IMR-90 (cell line): ENCODE data around the gene ATRNL1. TPM values are rescaled to one million over a fixed set of nuclear protein-coding genes. Genes with fewer than 3 reads are reported as not detected.

Experiments
- ATAC-seq: fragments of 200-7000 bp; cut with Tn5 transposase; 2 replicates; pipeline ENCODE4 v1.9.1; 2020; ENCODE audit warnings: low read depth, mild to moderate bottlenecking, moderate library complexity
- BruUV-seq: library from RNA; stranded (reverse); fragments of 400-500 nt; replicated peaks from 2 replicates; lab custom pipeline; 2021; lab: Mats Ljungman, UMichigan
- CTCF ChIA-PET: fragments of 300-600 bp; formaldehyde crosslinking; extraction: SDS; loops from one replicate; lab custom pipeline; 2021; ENCODE audit warnings: antibody characterized with exemption; lab: Yijun Ruan, JAX
- POLR2A ChIA-PET: fragments of 300-600 bp; sonication (Branson Sonifier 250); formaldehyde crosslinking; loops from one replicate; lab custom pipeline; 2022; ENCODE audit warnings: antibody characterized with exemption; ENCODE audit not compliant: unreplicated experiment; lab: Charles Lee
- DNase-seq: peaks from one replicate; pipeline ENCODE4 v3.0.0; 2013
- H2AFZ ChIP-seq: replicated peaks from 2 replicates; pipeline ENCODE3; 2013; ENCODE audit warnings: low read length, mild to moderate bottlenecking; ENCODE audit not compliant: poor library complexity
- H2AK5ac ChIP-seq: 2 replicates; pipeline ENCODE4 v1.6.1; 2013; ENCODE audit warnings: low read depth, low read length, inconsistent platforms
- H2AK9ac ChIP-seq: replicated peaks from 2 replicates; pipeline ENCODE3; 2013; ENCODE audit warnings: mild to moderate bottlenecking, low read depth, low read length, moderate library complexity; ENCODE audit not compliant: poor library complexity
- H2BK120ac ChIP-seq: 2 replicates; pipeline ENCODE4 v1.6.1; 2013; ENCODE audit warnings: low read depth, low read length, inconsistent platforms
- H2BK15ac ChIP-seq: 3 replicates; pipeline ENCODE4 v1.6.1; 2013; ENCODE audit warnings: low read depth, low read length, inconsistent platforms
- H2BK20ac ChIP-seq: 2 replicates; pipeline ENCODE4 v1.6.1; 2013; ENCODE audit warnings: low read depth, mild to moderate bottlenecking, inconsistent platforms, low read length, moderate library complexity
- H2BK5ac ChIP-seq: 2 replicates; pipeline ENCODE4 v1.6.1; 2013; ENCODE audit warnings: mild to moderate bottlenecking, low read depth, low read length, inconsistent platforms; ENCODE audit not compliant: poor library complexity, severe bottlenecking
- H3K14ac ChIP-seq: replicated peaks from 2 replicates; pipeline ENCODE4 v1.6.1; 2013; ENCODE audit warnings: low read depth, low read length, inconsistent platforms
- H3K18ac ChIP-seq: 2 replicates; pipeline ENCODE4 v1.6.1; 2013; ENCODE audit warnings: low read depth, low read length, control low read depth
- H3K23ac ChIP-seq: 2 replicates; pipeline ENCODE4 v1.6.1; 2013; ENCODE audit warnings: low read depth, low read length, inconsistent platforms
- H3K27ac ChIP-seq: 2 replicates; pipeline ENCODE4 v1.5.1; 2013; ENCODE audit warnings: mild to moderate bottlenecking, control low read depth, low read length; ENCODE audit not compliant: insufficient read depth
- H3K27me3 ChIP-seq: 2 replicates; pipeline ENCODE4 v1.6.1; 2013; ENCODE audit warnings: low read length; ENCODE audit not compliant: control insufficient read depth, insufficient read depth
- H3K36me3 ChIP-seq: 2 replicates; pipeline ENCODE4 v1.6.1; 2013; ENCODE audit warnings: low read length, mixed read lengths; ENCODE audit not compliant: control insufficient read depth, insufficient read depth
- H3K4ac ChIP-seq: 2 replicates; pipeline ENCODE4 v1.6.1; 2013; ENCODE audit warnings: low read depth, low read length, inconsistent platforms
- H3K4me1 ChIP-seq: 2 replicates; pipeline ENCODE4 v1.6.1; 2013; ENCODE audit warnings: low read length, mixed read lengths; ENCODE audit not compliant: control insufficient read depth, insufficient read depth
- H3K4me2 ChIP-seq: 2 replicates; pipeline ENCODE4 v1.6.1; 2013; ENCODE audit warnings: low read depth, mild to moderate bottlenecking, control low read depth, low read length, moderate library complexity
- H3K4me3 ChIP-seq: 2 replicates; pipeline ENCODE4 v1.5.1; 2013; ENCODE audit warnings: low read depth, mild to moderate bottlenecking, control low read depth, low read length, moderate library complexity; ENCODE audit not compliant: insufficient read depth
- H3K56ac ChIP-seq: 2 replicates; pipeline ENCODE4 v1.6.1; 2013; ENCODE audit warnings: low read length, inconsistent platforms; ENCODE audit not compliant: insufficient read depth; ENCODE audit errors: extremely low read depth
- H3K79me1 ChIP-seq, 2 experiments: 2 replicates each; pipeline ENCODE4 v1.6.1; 2013; ENCODE audit warnings: low read length in 2 of 2, inconsistent platforms in 1 of 2, low read depth in 1 of 2
- H3K9ac ChIP-seq: 2 replicates; pipeline ENCODE4 v1.6.1; 2013; ENCODE audit warnings: low read depth, low read length, control low read depth
- H3K9me1 ChIP-seq: 2 replicates; pipeline ENCODE4 v1.6.1; 2013; ENCODE audit warnings: low read length, inconsistent platforms; ENCODE audit not compliant: insufficient read depth
- H3K9me3 ChIP-seq: 2 replicates; pipeline ENCODE4 v1.6.1; 2013; ENCODE audit warnings: low read length; ENCODE audit not compliant: control insufficient read depth, insufficient read depth
- H4K20me1 ChIP-seq: 2 replicates; pipeline ENCODE4 v1.6.1; 2013; ENCODE audit warnings: low read length, inconsistent platforms; ENCODE audit not compliant: insufficient read depth
- H4K5ac ChIP-seq: 2 replicates; pipeline ENCODE4 v1.6.1; 2013; ENCODE audit warnings: mild to moderate bottlenecking, low read depth, low read length, control low read depth
- H4K8ac ChIP-seq, 2 experiments: 2 replicates each; pipeline ENCODE4 v1.6.1; 2013; ENCODE audit warnings: low read depth in 2 of 2, low read length in 2 of 2, control low read depth in 1 of 2, inconsistent platforms in 1 of 2
- H4K91ac ChIP-seq: 2 replicates; pipeline ENCODE4 v1.6.1; 2013; ENCODE audit warnings: low read depth, low read length, inconsistent platforms; ENCODE audit not compliant: insufficient read depth
- BHLHE40 ChIP-seq: fragments of 150-350 bp; IDR thresholded peaks from 2 replicates; pipeline ENCODE4 v1.6.1; 2016; ENCODE audit warnings: mild to moderate bottlenecking, low read depth, low read length
- CEBPB ChIP-seq: IDR thresholded peaks from 2 replicates; pipeline ENCODE4 v1.6.1; 2012; ENCODE audit warnings: low read depth, low read length, improper control_type of control experiment
- CHD1 ChIP-seq: IDR thresholded peaks from 2 replicates; pipeline ENCODE4 v1.6.1; 2012; ENCODE audit warnings: low read depth, low read length, improper control_type of control experiment
- FOS ChIP-seq: fragments of 150-350 bp; IDR thresholded peaks from 2 replicates; pipeline ENCODE4 v1.6.1; 2016; ENCODE audit warnings: low read depth, low read length
- MAFK ChIP-seq: IDR thresholded peaks from 2 replicates; pipeline ENCODE4 v1.6.1; 2012; ENCODE audit warnings: low read depth, low read length, improper control_type of control experiment
- MAZ ChIP-seq: IDR thresholded peaks from 2 replicates; pipeline ENCODE4 v1.6.1; 2012; ENCODE audit warnings: low read depth, mild to moderate bottlenecking, low read length, improper control_type of control experiment, moderate library complexity, borderline replicate concordance
- MXI1 ChIP-seq: IDR thresholded peaks from 2 replicates; pipeline ENCODE4 v1.6.1; 2012; ENCODE audit warnings: low read depth, mild to moderate bottlenecking, low read length, moderate library complexity, borderline replicate concordance
- NFE2L2 ChIP-seq: fragments of 150-350 bp; IDR thresholded peaks from 2 replicates; pipeline ENCODE4 v1.6.1; 2016; ENCODE audit warnings: low read depth, mild to moderate bottlenecking, low read length
- POLR2A ChIP-seq: IDR thresholded peaks from 2 replicates; pipeline ENCODE4 v1.6.1; 2012; ENCODE audit warnings: mild to moderate bottlenecking, low read depth, low read length
- RAD21 ChIP-seq: IDR thresholded peaks from 2 replicates; pipeline ENCODE4 v1.6.1; 2012; ENCODE audit warnings: low read length, improper control_type of control experiment
- RCOR1 ChIP-seq: IDR thresholded peaks from 2 replicates; pipeline ENCODE4 v1.6.1; 2012; ENCODE audit warnings: mild to moderate bottlenecking, low read length, improper control_type of control experiment; ENCODE audit not compliant: insufficient replicate concordance
- RFX5 ChIP-seq: IDR thresholded peaks from 2 replicates; pipeline ENCODE4 v1.8.0; 2012; ENCODE audit warnings: low read depth, mild to moderate bottlenecking, low read length, moderate library complexity
- SMC3 ChIP-seq: fragments of 150-350 bp; IDR thresholded peaks from 2 replicates; pipeline ENCODE4 v1.6.1; 2016; ENCODE audit warnings: low read depth, mild to moderate bottlenecking, antibody characterized with exemption, low read length, moderate library complexity
- WGBS, 2 experiments: methylation state at CpG; one replicate each; pipeline versions ENCODE4 v1.1.5 to v1.1.7; 2013; ENCODE audit warnings: missing lambda C conversion rate in 2 of 2; ENCODE audit not compliant: insufficient read length in 1 of 2; ENCODE audit errors: extremely low coverage in 2 of 2; 5-methylcytosine and 5-hydroxymethylcytosine counted together
- dilution Hi-C: fragments of 300-500 bp; cut with HindIII; formaldehyde crosslinking; loops from one replicate; pipeline ENCODE4 v1.14.3; 2018; ENCODE audit warnings: low sequenced_read_pairs; ENCODE audit not compliant: unreplicated experiment
- in situ Hi-C: fragments of 300-500 bp; cut with MboI; formaldehyde crosslinking; loops from 3 replicates; pipeline ENCODE4 v1.14.3; 2019; ENCODE audit warnings: low sequenced_read_pairs, inconsistent platforms, mixed read lengths
- intact Hi-C: fragments of 100-400 bp; cut with micrococcal nuclease; formaldehyde crosslinking; loops from 2 replicates; pipeline ENCODE4 v1.10.0; 2022
- polyA plus RNA-seq, 3 experiments: library from polyadenylated mRNA; depleted of rRNA; stranded (reverse); fragments of >200 nt; gene quantifications; 2 replicates each; pipeline ENCODE4 v1.2.3, GENCODE V29; 2012; ENCODE audit warnings: low replicate concordance in 1 of 3
- total RNA-seq: library from RNA; depleted of rRNA; stranded (reverse); fragments of >200 nt; gene quantifications from 2 replicates; pipeline ENCODE4 v1.2.3, GENCODE V29; 2012
- TF ChIP-seq, protein P1 (sequence below): fragments of 150-350 bp; IDR thresholded peaks from 2 replicates; pipeline ENCODE4 v1.6.1; 2017; ENCODE audit warnings: mild to moderate bottlenecking, antibody characterized with exemption, low read length, low read depth
- TF ChIP-seq, protein P2 (sequence below): fragments of 150-350 bp; IDR thresholded peaks from 2 replicates; pipeline ENCODE4 v1.6.1; 2016; ENCODE audit warnings: low read depth, mild to moderate bottlenecking, low read length, moderate library complexity, borderline replicate concordance
- TF ChIP-seq, protein P3 (sequence below): conservative IDR thresholded peaks from 2 replicates; pipeline ENCODE4 v1.5.1; 2012; ENCODE audit warnings: mild to moderate bottlenecking, low read depth, low read length, improper control_type of control experiment

Gene ATRNL1
- total and polyA plus RNA-seq, 2 of the 4 experiments (the other 2 are of a cell fraction) = 0.18 to 0.19 TPM

DNA sequence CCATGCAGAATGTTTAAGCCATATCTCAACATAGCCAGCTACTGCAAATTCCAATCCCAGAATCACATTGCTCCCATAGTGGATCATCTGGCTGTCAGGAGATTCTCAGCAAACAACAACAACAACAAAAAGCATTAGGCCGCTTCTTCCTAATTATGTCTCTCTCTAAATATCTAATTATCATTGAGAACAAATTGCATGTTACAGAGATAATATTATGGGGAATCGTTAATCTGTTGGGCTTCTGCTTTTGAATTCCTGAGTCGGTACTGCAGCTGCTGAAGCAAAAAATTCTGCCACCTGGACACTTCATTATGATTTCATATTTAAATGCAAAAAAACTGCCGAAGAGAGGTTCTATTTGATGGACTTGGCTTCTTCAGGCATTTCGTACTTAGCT is 791.2 kb downstream of the ATRNL1 start:
- ChIA-PET POLR2A (no interaction called here), CTCF (interaction anchor here (1.1 kb wide), 1 partner anchor 21 kb away, joined by 3 read pairs; no protein-coding TSS in a partner anchor)
- H3K27me3 ChIP-seq = no peaks in the 10 kb centered on the region
- no peak overlapping the region for H2BK15ac ChIP-seq
- intact Hi-C loops (no loop called here), in situ Hi-C loops (no loop called here), dilution Hi-C loops (no loop called here)
- H3K4me2 ChIP-seq = no peak overlapping the region
- DNase-seq (no peak), ATAC-seq (no peak)
- no peak overlapping the region for H4K91ac ChIP-seq
- no peak overlapping the region for H3K23ac ChIP-seq
- H3K9ac ChIP-seq = no peak overlapping the region
- H3K56ac ChIP-seq = no peak overlapping the region
- H3K79me1 ChIP-seq = no peaks in the 10 kb centered on the region
- H3K18ac ChIP-seq = no peak overlapping the region
- H3K4me1 ChIP-seq = no peaks in the 10 kb centered on the region
- no peak overlapping the region for H2AK9ac ChIP-seq
- no CpG with 5 or more reads among the region's 5 CpGs for WGBS, 2 experiments
- no peak overlapping the region for H2BK5ac ChIP-seq
- H2BK120ac ChIP-seq = no peak overlapping the region
- H4K8ac ChIP-seq = no peak overlapping the region
- H2AFZ ChIP-seq = no peak overlapping the region
- H3K27ac ChIP-seq = no peak overlapping the region
- no peak for TF ChIP-seq RFX5
- TF ChIP-seq, protein P1, sequence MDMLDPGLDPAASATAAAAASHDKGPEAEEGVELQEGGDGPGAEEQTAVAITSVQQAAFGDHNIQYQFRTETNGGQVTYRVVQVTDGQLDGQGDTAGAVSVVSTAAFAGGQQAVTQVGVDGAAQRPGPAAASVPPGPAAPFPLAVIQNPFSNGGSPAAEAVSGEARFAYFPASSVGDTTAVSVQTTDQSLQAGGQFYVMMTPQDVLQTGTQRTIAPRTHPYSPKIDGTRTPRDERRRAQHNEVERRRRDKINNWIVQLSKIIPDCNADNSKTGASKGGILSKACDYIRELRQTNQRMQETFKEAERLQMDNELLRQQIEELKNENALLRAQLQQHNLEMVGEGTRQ = no peak
- no peak for TF ChIP-seq POLR2A
- no peak for TF ChIP-seq MXI1
- TF ChIP-seq RAD21 = no peak
- TF ChIP-seq, protein P2, sequence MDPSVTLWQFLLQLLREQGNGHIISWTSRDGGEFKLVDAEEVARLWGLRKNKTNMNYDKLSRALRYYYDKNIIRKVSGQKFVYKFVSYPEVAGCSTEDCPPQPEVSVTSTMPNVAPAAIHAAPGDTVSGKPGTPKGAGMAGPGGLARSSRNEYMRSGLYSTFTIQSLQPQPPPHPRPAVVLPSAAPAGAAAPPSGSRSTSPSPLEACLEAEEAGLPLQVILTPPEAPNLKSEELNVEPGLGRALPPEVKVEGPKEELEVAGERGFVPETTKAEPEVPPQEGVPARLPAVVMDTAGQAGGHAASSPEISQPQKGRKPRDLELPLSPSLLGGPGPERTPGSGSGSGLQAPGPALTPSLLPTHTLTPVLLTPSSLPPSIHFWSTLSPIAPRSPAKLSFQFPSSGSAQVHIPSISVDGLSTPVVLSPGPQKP = no peak
- TF ChIP-seq SMC3 = no peak
- TF ChIP-seq RCOR1 = no peak
- no peak for TF ChIP-seq CEBPB
- TF ChIP-seq CHD1 = no peak
- TF ChIP-seq BHLHE40 = no peak
- TF ChIP-seq FOS = no peak
- TF ChIP-seq NFE2L2 = no peak
- TF ChIP-seq MAFK = no peak
- TF ChIP-seq, protein P3, sequence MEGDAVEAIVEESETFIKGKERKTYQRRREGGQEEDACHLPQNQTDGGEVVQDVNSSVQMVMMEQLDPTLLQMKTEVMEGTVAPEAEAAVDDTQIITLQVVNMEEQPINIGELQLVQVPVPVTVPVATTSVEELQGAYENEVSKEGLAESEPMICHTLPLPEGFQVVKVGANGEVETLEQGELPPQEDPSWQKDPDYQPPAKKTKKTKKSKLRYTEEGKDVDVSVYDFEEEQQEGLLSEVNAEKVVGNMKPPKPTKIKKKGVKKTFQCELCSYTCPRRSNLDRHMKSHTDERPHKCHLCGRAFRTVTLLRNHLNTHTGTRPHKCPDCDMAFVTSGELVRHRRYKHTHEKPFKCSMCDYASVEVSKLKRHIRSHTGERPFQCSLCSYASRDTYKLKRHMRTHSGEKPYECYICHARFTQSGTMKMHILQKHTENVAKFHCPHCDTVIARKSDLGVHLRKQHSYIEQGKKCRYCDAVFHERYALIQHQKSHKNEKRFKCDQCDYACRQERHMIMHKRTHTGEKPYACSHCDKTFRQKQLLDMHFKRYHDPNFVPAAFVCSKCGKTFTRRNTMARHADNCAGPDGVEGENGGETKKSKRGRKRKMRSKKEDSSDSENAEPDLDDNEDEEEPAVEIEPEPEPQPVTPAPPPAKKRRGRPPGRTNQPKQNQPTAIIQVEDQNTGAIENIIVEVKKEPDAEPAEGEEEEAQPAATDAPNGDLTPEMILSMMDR = no peak
- TF ChIP-seq MAZ = no peak
- no peak overlapping the region for H4K5ac ChIP-seq
- no peaks in the 10 kb centered on the region for H3K9me3 ChIP-seq
- no TSS peak for BruUV-seq
- no peak overlapping the region for H2AK5ac ChIP-seq
- H2BK20ac ChIP-seq = no peak overlapping the region
- H3K4me3 ChIP-seq = no peak overlapping the region
- no peaks in the 10 kb centered on the region for H4K20me1 ChIP-seq
- no peaks in the 10 kb centered on the region for H3K36me3 ChIP-seq
- H3K14ac ChIP-seq = no peak overlapping the region
- H3K9me1 ChIP-seq = no peaks in the 10 kb centered on the region
- H3K4ac ChIP-seq = no peak overlapping the region
